IPS DF 4.7 (cell line): ENCODE measurements around the gene ZFR2.
"Not testable (repeated sequence)": the region's sequence is repeated elsewhere in the genome, so short reads cannot be mapped to it uniquely, and the experiment has no call there.

Source experiments
- DNase-seq: peaks from one replicate; pipeline ENCODE4 v3.0.0-alpha.2; 2013; ENCODE audit warnings: low spot score; ENCODE audit errors: extremely low read depth

The ZFR2 gene

DNA sequence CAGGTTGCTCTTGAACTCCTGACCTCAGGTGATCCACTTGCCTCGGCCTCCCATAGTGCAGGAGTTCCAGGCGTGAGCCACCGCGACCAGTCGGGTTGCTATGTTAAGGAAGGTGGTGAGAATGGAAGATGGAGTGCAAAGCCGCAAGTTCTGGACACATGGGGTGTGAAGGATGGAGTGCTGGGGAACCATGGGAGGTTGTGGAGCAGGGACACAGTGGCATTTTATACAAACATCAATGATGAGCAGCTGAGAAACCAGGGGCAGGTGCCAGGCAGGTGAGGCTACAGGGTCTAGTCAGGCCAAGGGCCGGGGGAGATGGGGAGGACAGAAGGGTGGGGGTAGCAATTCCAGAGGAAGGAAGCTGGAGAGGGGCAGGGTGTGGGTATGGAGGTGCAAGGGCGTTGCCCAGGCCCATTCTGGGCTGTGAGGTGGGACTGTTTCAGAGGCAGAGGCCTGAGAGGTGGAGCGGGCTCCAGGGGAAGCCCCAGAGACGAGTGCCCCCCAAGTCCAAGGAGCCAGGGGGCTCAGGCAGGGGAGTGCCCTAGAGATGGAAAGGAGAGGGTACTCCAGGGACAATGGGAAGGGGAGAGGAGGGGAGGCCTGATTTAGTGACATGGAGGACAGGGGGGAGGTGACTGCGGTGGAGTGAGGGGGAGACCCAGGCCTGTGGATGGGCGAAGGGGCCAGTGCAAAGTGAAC is 94.9 kb downstream of the ZFR2 start:
- no peak for DNase-seq

DNA sequence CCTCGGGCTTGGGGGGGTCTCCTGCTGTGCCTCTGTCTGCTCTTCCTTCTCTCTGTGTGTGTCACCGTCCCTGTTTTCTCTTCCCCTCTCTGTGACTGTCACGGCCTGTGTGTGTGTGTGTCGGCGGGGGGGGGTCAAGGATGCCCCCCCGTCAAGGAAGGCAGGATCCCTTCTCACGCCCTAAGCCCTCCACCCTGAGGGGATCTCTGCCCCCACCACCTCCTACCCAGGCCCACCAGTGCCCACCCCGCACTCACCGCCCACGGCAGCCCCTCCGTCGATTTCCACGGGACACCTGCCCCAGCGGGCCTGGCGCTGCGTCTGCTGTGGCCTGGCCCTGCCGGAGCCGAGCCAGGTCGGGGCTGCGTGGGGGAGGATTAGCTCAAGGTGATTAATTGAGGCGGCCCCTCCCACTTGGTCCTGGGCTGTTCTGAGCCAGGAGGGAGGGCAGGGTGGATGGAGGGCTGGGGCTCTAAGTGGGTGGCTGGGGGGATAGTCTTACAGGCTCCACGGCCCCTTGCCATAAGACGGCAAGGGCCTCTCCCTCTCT is 96.9 kb downstream of the ZFR2 start, which contains the start of gene RAX2:
TSS of gene RAX2 (minus strand) at position 323 of the 550 bp plus-strand sequence. CDS start 486 bp downstream, outside the sequence.
- DNase-seq = no peak

DNA sequence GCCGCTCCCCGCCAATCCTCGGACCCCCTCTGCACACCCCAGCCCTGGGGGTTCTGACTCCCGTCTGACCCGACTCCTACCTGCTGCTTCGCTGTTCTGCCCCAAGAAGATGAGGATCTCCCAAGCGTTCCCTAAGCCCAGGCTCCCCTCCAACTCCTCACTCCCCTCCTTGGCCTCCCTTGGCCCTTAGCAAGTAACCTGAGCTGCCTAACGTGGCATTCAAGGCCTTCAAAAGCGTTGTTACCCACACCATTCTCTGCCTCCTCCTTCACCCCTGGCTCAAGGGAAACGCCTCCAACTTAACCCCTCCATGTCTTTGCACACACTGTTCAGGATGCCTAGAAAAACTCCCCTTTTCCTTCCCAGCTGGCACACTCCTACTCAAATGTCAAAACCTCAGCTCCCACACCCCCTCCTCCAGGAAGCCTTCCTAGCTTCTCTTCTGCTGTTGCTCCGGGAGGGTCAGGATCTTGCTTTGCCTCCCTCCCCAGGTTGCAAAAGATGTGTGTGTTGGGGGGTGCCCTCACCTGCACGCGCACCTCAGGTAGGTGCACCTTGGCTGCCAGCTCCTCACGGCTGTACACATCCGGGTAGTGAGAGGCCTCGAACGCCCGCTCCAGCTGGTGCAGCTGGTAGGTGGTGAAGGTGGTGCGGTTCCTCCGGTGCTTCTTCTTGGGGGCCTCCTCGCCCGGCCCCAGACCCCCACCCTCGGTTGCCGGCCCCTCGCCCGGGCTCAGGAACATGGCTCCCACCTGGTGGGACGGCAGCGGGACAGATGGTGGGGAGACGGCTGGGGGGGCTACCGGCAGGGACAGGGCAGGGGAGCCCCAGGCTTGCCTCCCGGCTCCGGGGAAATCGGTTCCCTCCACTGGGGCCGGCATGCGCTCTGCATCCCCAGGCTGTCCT is 97.6 kb downstream of the ZFR2 start:
- no peak for DNase-seq

DNA sequence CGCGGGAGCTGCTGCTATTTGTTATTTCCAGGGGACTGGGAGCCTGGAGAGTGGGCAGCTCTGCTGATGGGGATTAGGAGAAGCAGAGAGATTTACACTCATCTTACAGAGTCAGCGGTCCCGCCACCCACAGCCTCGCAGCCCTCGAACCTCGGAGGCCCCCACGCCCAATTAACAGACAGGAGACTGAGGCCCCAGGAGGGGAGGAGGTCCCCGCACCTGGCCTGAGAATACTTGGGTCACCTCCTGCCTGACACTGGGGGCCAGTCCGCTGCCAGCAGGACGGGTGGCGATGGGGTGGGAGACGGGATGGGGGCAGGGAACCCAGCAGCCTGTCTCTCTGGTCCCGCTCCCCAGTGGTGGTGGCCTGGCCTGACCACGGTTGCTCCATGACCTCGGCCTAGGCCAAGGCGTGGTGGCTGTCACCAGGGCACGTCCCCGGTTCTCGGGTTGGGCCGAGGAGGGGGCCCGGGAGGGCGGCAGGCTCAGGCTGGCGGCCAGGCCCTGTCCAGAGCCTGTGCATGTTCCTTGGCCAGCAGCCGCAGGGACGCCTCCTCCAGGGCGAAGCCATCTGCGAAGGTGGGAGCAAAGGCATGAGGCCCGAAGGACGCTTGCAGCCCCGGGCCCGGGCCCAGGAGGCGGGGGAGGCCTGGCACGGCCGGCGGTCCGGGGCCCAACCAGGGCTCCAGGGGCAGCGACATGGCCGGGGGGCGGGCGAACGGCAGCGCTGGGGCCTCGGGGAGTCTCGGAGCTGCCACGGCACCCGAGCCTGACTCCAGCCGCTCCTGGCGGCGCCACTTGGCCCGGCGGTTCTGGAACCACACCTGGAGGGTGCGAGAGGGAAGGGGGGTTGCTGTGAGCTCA is 98.5 kb downstream of the ZFR2 start:
- no peak for DNase-seq

DNA sequence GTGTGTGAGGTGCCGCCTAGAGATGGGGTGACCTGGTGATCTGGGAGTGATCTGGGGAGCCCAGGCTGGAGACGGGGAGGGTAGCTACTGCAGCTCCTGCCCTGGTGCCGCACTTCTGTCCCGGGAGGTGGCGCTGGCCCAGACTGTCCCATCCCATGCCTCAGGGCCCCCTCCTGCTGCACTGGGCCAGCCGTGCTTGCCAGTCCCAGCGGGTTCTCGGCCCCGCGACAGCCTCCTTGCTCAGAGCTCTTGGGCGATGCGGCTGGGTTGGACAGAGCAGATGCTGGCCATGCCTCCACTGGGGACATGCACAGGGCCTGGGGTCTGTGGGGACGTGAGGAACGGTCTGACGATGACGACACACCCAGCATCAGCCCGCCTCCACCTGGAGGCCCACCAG is 99.3 kb downstream of the ZFR2 start:
- no peak for DNase-seq

DNA sequence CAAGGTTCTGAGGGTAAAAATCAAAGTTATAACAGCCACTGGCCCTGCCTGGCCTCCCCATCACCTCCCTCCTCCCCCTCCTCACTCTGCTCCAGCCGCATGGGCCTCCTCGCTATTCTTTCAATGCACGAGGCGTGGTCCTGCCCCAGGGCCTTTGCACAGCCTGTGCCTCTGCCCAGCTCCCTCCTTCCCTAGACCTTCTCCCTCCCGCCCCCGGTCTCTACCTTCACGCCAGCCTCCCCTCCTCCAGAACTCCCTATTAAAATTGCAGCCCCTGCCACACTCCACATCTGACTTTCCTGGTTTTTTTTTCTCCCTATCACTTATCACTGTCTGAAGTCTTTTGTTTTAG is 100.1 kb downstream of the ZFR2 start:
- no peak for DNase-seq

DNA sequence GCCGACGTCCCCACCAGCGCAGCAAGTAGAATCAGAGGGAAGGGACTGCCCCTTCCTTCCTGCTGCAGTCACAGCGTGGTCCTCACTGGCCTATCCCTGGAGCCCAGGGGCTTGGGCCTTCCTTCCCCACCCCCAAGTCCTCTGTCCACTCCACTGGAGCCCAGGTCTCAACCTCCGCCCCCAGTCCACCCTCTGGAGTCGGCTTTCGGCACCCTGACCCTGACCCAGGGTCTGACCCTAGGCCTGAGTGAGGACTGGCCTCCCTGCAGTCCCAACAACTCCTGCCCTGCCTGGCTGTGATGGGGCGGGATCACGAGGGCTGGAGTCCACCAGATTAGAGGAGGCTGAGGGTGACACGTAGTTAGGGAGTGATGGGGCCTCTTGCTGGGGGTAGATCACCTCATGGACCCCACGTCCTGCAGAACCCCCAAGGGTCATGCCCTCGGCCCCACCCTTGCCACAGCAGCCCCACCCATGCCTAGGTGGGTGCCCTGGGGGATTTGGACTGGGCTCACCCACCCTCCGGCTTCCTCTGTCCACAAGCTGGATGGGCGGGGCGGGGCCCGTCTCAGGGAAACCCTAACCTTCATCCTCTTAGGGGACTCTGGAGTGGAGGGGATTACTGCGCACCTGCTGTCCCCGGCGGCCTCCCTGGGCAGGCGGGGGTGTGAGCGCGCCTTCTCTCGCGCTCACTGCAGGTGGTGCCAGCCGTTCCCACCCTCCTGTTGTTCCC is 100.7 kb downstream of the ZFR2 start:
- DNase-seq = no peak

DNA sequence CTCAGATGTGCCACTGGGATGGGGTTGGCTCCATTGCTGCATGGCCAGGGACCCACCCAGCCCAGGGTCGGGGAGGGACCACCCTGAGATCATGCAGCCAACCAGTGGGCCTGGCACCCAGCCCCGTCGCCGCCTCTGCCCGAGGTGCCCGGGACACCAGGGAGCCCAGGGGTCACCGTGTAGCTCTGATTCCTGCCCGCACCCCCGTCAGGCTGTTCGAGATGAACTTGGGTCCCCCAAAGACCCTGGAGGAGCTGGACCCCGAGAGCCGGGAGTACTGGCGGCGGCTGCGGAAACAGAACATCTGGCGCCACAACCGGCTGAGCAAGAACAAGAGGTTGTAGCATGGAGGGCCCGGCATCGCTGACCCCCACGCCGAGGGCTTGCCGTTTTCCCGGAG is 101.8 kb downstream of the ZFR2 start:
- no peak for DNase-seq

DNA sequence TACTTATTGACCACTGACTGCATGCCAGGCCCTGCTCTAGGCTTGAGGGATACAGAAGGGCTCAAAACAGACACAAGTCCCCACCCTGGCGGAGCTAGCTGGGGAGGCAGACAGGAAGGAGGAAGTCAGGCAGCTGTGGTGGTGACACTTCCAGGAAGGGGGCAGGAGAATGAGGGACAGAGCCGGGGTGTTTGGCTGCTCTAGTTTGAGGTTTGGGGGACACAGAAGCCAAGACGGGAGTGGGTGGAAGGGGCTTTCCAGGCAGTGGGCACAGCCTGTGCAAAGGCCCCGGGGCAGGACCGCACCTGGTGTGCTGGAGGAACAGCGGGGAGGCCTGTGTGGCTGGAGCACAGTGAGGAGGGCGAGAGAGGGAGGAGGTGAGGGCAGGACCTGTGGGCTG is 102.3 kb downstream of the ZFR2 start:
- no peak for DNase-seq

DNA sequence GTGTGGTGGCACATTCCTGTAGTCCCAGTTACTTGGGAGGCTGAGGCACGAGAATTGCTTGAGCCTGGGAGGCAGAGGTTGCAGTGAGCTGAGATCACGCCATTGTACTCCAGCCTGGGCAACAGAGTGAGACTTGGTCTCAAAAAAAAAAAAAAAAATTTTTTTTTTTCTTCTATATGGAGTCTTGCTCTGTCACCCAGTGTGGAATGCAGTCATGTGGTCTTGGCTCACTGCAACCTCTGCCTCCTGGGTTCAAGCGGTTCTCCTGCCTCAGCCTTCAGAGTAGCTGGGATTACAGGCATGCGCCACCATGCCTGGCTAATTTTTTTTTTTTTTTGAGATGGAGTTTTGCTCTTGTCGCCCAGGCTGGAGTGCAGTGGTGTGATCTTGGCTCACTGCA is 103.1 kb downstream of the ZFR2 start:
- DNase-seq = not testable (repeated sequence)

DNA sequence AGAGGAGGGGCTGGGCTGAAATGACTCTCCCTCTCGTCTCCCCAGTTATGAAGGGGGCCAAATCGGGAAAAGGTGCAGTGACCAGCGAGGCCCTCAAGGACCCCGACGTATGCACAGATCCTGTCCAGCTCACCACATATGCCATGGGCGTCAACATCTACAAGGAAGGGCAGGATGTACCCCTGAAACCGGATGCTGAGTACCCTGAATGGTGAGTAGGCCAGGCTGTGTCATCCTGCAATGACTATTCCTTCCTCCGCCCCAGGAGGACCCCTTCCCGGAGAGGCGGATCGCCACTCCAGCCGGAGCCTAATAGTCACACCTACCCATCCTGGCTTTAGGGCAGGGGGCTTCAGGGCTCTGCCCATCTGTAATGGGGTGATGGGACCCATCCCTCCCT is 103.7 kb downstream of the ZFR2 start:
- no peak for DNase-seq

DNA sequence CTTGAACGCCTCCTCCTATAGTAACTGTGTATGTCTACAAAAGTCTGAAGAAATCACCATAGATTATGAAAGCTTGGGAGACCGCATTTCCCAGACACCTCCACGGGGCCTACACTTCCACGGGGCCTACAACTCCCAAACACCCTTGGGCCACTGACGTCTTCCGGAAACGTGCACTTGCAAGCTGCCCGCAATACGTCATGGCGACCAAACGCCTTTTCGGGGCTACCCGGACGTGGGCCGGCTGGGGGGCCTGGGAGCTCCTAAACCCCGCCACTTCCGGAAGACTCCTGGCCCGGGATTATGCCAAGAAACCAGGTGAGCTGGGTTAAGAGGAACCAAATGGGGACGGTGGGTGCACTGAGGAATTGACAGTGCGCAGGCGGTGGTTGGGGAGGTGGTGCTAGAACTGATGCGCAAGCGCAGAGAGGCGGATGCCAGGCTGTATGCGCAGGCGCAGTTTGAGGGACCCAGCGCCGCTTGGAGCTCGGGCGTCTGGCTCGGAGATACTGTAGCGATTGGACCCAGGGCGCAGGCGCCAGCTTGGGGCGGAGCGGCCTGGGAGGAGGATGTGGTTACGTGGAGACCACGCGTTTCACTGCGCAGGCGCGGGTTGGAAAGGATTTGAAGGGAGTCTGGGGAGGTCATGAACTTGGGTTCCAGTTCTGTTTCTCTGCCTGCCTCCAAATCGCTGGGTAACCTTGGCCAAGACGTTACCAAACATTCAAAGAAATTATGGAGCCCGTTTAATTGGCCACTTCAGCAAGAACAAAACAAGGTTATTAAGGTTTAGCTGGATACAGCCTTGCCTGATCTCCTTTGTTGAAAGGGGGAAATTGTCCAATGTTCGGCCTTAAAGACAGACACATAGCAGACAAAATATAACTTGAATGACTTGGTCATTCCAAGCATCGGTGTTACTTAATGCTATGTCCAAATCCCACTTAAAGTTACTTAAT is 106.1 kb downstream of the ZFR2 start, which contains the start of gene MRPL54:
TSS of gene MRPL54 (plus strand) at position 182 of the 959 bp plus-strand sequence. CDS start at position 201, 19 bp downstream.
- no peak for DNase-seq

DNA sequence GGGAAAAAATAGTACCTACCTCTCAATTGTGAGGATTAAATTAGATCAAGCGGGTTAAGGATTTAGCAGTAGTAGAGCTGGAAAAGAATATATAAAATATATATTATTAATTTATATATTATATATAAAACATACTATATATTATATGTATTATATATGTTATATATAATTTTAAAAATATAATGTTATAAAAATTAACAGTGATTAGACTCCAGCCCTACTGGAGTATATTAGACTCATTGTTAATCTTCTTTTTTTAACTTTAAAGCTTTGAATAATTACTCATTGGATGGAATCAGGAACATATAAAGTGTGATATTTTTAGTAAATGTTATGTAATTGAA is 106.7 kb downstream of the ZFR2 start:
- no peak for DNase-seq

DNA sequence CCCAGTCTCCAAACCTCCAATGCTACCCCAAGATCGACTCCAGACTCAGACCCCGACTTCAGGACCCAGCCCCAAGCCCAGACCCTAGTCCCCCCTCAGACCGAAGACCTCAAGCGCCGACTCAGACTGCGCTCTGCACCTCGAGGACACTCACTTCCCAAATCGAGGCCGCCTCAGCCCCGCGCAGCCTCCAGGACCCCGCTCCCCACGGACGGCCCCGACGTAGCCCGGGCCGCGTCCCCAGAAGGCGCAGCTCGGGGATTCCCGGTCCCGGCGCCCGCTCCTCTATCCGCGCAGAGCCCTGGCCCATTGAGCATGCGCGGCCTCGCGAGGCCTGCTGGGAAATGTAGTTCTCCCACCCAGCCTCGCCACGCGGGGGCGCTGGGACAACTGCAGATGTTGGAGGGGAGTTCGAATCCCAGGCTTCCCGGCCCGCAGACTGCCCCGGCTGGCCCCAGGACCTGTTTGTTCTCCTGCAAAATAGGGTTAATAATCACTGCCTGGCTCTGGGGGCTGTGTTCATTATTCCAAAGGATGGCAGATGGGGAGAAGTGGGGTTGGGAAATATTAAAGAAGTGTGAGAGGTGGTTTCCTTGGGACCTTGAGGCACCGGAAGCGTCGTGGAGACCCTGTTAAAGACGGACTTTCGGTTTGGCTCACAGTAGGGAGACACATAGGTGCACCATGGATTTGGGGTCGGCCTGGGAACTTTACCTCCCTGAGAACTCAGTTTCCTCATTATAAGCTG is 107.3 kb downstream of the ZFR2 start, which contains the start of gene APBA3:
TSS of gene APBA3 (minus strand) at position 311 of the 748 bp plus-strand sequence. CDS start 1,428 bp downstream, outside the sequence.
- no peak for DNase-seq

DNA sequence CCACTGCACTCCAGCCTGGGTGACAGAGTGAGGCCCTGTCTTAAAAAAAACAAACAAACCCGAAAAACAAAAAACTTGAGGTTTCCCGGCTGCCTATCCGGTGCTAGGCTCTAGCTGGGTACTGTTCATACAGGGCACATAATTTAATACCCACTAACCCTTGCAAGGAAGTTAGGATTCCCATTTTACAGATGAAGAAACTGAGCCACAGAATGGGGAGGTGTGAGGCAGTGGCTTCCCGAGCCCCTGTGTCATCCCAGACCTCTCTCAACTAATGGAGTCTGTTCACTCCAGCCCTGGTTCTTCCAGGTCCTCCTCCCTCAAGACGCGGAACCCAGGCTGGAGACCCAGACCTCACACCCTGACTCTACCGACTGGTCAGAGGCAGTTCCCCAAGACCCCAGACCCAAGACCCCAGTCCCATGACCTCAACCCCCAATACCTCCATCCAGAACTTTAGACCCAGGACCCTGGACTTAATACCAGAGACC is 107.9 kb downstream of the ZFR2 start:
- no peak for DNase-seq

DNA sequence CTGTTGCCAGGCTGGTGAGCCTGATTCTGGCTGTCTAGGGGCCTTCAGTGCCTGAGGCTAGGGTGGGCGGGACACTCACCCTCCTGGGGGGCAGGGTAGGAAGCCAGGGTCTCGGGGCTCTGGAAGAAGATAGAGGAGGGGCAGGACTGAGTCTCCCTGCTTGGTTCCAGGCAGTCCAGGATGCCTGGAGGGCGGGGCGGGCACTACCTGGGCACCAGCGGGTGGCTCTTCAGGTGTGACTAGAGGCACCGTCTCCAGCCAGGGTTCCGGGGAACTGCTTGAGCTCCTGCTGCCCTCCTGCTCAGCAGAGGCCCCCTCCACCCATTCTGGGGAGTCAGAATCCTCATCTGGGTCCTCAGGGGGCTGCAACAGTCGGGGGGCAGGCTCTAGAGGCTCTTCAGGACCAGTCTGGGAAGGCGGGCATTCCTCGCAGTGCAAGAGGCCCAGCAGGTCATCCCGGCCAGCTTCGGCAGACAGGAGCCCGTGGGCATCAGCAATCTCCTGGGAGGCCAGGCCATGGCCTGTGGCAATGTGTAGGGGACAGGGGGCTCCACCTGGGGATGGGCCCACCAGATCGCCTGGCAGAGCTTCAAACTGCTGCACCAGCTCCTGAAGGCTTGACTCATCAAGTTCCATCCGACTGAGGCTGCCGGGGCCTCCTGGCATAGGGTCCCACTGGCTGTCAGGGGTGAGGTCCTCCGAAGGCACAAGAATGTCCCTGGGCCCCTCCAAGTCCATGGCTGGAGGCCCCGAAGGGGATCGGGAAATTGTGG is 109.2 kb downstream of the ZFR2 start:
- no peak for DNase-seq

DNA sequence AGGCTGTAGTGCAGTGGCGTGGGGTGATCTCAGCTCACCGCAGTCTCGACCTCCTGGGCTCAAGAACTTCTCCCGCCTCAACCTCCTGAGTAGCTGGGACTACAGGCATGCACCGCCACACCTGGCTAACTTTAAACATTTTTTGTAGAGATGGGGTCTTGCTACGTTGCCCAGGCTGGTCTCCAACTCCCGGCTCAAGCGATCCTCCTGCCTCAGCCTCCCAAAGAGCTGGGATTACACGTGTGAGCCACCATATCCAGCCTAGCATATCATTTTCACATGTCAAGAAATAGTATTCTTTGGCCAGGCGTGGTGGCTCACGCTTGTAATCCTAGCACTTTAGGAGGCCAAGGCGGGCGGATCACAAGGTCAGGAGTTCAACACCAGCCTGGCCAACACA is 110.5 kb downstream of the ZFR2 start:
- DNase-seq = not testable (repeated sequence)

DNA sequence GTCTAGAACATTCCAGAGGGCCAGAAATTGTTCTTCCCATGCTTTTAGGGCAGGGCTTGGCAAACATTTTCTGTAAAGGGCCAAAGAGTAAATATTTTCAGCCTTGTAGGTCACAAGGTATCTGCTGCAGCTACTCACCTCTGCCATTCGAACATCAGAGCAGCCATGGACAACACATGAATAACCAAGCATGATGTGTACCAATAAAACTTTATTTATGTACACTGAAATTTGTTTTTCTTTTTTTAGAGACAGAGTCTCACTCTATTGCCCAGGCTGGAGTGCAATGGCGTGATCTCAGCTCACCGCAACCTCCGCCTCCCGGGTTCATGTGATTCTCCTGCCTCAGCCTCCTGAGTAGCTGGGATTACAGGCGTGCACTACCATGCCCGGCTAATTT is 111.1 kb downstream of the ZFR2 start:
- DNase-seq = not testable (repeated sequence)
